ENCODE measurements around the gene C1QBP. TPM values are rescaled to one million over a fixed set of nuclear protein-coding genes. Genes with fewer than 3 reads are reported as not detected.
A peak's percentile ranks its signal among the peaks of the same experiment; 100 is the strongest.

Gene C1QBP
- total RNA-seq, 2 donors from 2014 or later: 140 to 146 TPM

- no peaks in the 10 kb centered on the region for H3K9me3 ChIP-seq
- intact Hi-C loops (cut with DNase I): no loop called here
- H3K27me3 ChIP-seq (replicated peaks; ENCODE audit: insufficient read depth): no peaks in the 10 kb centered on the region
- H3K4me3 ChIP-seq: peak overlapping the region; percentile 65
- H3K4me1 ChIP-seq (replicated peaks): peaks cover 5% of the 10 kb centered on the region
- H3K27ac ChIP-seq: peak overlapping the region; percentile 91
- H3K36me3 ChIP-seq: peaks cover 0 to 8% of the 10 kb centered on the region in 2 donors
- TF ChIP-seq POLR2AphosphoS5 (IDR thresholded peaks at IDR 0.05) (peak; percentile 43), CTCF (IDR thresholded peaks at IDR 0.05) (no peak), POLR2A (IDR thresholded peaks at IDR 0.05) (peak; percentile 42)
- WGBS: 1% methylated on average over 26 of the region's 26 CpGs
- peak; percentile 52 for DNase-seq (ENCODE audit: low spot score)
Measured at GRCh38 chr17:5418858-5419355, 20.0 kb downstream of the C1QBP start.

- Histone ChIP-seq H3K27me3 (replicated peaks; ENCODE audit: insufficient read depth) (no peaks in the 10 kb centered on the region), H3K9me3 (no peaks in the 10 kb centered on the region), H3K4me3 (no peak overlapping the region), H3K4me1 (replicated peaks) (peaks cover 5% of the 10 kb centered on the region), H3K27ac (no peak overlapping the region), H3K36me3 (no peaks in the 10 kb centered on the region)
- intact Hi-C loops (cut with DNase I): no loop called here
- no peak for DNase-seq (ENCODE audit: low spot score)
- no peak for TF ChIP-seq POLR2AphosphoS5 (IDR thresholded peaks at IDR 0.05)
- TF ChIP-seq CTCF (IDR thresholded peaks at IDR 0.05): no peak
- no peak for TF ChIP-seq POLR2A (IDR thresholded peaks at IDR 0.05)
- WGBS: 93% methylated on average over 2 of the region's 2 CpGs
Measured at GRCh38 chr17:5416901-5417300, 22.1 kb downstream of the C1QBP start.

GRCh38 chr17:5413682-5414081 lies 25.3 kb downstream of the C1QBP start:
- TF ChIP-seq POLR2AphosphoS5 (IDR thresholded peaks at IDR 0.05) (no peak), CTCF (IDR thresholded peaks at IDR 0.05) (no peak), POLR2A (IDR thresholded peaks at IDR 0.05) (no peak)
- DNase-seq (ENCODE audit: low spot score): no peak
- H3K9me3 ChIP-seq: no peaks in the 10 kb centered on the region
- H3K4me1 ChIP-seq (replicated peaks): peaks cover 5% of the 10 kb centered on the region
- 53% methylated on average over 4 of the region's 4 CpGs for WGBS
- H3K27me3 ChIP-seq (replicated peaks; ENCODE audit: insufficient read depth): no peaks in the 10 kb centered on the region
- no peak overlapping the region for H3K4me3 ChIP-seq
- no peak overlapping the region for H3K27ac ChIP-seq
- peaks cover 0 to 7% of the 10 kb centered on the region in 2 donors for H3K36me3 ChIP-seq
- intact Hi-C loops (cut with DNase I): no loop called here

- Histone ChIP-seq H3K9me3 (no peaks in the 10 kb centered on the region), H3K27ac (no peak overlapping the region), H3K36me3 (peaks cover 0 to 7% of the 10 kb centered on the region in 2 donors), H3K4me3 (no peak overlapping the region), H3K27me3 (replicated peaks; ENCODE audit: insufficient read depth) (no peaks in the 10 kb centered on the region), H3K4me1 (replicated peaks) (no peaks in the 10 kb centered on the region)
- no peak for TF ChIP-seq CTCF (IDR thresholded peaks at IDR 0.05)
- no peak for TF ChIP-seq POLR2A (IDR thresholded peaks at IDR 0.05)
- no peak for TF ChIP-seq POLR2AphosphoS5 (IDR thresholded peaks at IDR 0.05)
- no peak for DNase-seq (ENCODE audit: low spot score)
- WGBS: 95% methylated on average over 7 of the region's 7 CpGs
- intact Hi-C loops (cut with DNase I): no loop called here
Measured at GRCh38 chr17:5410594-5411272, 28.2 kb downstream of the C1QBP start.

GRCh38 chr17:5408186-5408585 lies 30.8 kb downstream of the C1QBP start:
- DNase-seq (ENCODE audit: low spot score): no peak
- TF ChIP-seq POLR2AphosphoS5 (IDR thresholded peaks at IDR 0.05) (no peak), POLR2A (IDR thresholded peaks at IDR 0.05) (no peak), CTCF (IDR thresholded peaks at IDR 0.05) (no peak)
- H3K27me3 ChIP-seq (replicated peaks; ENCODE audit: insufficient read depth): no peaks in the 10 kb centered on the region
- no peak overlapping the region for H3K27ac ChIP-seq
- H3K9me3 ChIP-seq: no peaks in the 10 kb centered on the region
- 81% methylated on average over 5 of the region's 5 CpGs for WGBS
- intact Hi-C loops (cut with DNase I): no loop called here
- peaks cover 0 to 7% of the 10 kb centered on the region in 2 donors for H3K36me3 ChIP-seq
- H3K4me3 ChIP-seq: no peak overlapping the region
- no peaks in the 10 kb centered on the region for H3K4me1 ChIP-seq (replicated peaks)
